ENCODE measurements around the gene MZT2B.
"Not testable (repeated sequence)": the region's sequence is repeated elsewhere in the genome, so short reads cannot be mapped to it uniquely, and the experiment has no call there.

The MZT2B gene

GRCh38 chr2:130169163-130169562, 12.9 kb upstream of the MZT2B start:
- FAIRE-seq; DNase-seq (ENCODE audit: extremely low spot score, insufficient read length, low read depth): not testable (repeated sequence)

- FAIRE-seq (no peak), DNase-seq (ENCODE audit: extremely low spot score, insufficient read length, low read depth) (no peak)
Measured at GRCh38 chr2:130169896-130170295, 12.2 kb upstream of the MZT2B start.

- DNase-seq (ENCODE audit: extremely low spot score, insufficient read length, low read depth), result not testable (repeated sequence)
- peak; percentile 26 for FAIRE-seq
Measured at GRCh38 chr2:130174866-130175265, 7.2 kb upstream of the MZT2B start.

DNA sequence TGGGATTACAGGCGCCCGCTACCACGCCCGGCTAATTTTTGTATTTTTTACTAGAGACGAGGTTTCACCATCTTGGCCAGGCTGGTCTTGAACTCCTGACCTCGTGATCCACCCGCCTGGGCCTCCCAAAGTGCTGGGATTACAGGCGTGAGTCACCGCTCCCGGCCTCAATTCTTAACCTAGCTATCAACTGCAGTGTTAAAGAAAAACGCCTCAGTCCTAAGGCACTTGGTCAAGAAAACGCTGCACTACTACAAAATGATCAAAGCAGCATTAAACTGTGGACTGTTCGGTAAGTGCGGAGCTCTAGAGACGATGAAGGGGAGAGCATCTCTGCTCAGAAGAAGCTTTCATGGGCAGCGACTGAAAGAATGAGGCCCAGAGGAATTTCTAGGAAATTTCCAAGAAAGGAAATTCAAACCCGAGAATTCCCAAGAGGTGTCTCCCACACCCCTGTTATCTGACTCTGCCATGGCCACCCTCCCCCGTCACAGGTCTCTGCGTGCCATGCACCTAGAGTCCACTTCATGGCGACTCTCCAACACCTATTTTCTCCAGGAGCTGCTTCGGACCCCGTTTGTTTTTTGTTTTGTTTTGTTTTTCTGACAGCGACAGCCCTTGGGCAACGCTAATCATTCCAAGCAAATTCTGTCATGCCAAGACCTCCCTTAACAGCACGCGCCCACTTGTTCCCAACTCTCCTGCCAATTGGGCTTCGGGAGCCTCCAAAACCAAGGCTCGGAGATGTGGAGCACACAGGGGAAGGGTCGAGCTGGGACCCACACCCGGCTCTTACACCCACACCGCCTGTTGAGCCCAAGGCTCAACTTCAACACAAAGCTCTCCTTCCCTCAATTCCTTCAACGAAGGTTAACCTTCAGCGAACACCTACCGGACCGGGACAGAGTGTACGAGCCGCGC, 1.4 kb upstream of the MZT2B start:
- not testable (repeated sequence) for DNase-seq (ENCODE audit: extremely low spot score, insufficient read length, low read depth); FAIRE-seq

DNA sequence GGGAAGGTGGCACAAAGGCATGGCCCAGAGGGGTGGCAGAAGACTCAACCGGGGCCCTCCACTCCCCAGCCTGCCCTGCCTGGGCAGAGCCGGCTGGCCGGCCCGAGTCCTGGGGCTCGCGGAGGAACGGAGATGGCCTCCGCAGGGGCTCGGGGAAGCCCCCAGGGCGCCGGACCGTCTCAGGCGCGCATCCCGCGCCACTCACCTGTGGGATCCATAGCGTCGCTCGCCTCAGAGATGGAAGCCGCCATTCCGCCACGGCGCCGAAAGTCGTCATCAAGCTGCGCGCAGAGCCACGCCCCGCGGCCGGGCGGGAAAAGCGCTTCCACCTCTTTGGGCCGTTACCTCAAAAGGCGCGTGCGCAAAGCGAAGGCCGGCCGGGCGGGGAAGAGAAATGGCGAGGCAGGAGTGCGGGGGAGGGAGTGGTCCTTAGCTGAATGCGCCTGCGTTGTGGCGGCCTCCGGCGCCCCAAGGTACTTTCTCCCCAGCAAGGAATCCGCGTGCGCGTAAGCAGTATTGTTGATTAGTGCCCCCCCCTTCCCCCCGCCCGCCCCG, 660 bp upstream of the MZT2B start, which contains the start of gene SMPD4:
Gene SMPD4 (minus strand): TSS at position 278 of the 555 bp plus-strand sequence. CDS start 5,010 bp downstream, outside the sequence.
- peak; percentile 94 for FAIRE-seq
- peak; percentile 71 for DNase-seq (ENCODE audit: extremely low spot score, insufficient read length, low read depth)

- FAIRE-seq, result peak; percentile 71
- DNase-seq (ENCODE audit: extremely low spot score, insufficient read length, low read depth), result not testable (repeated sequence)
Measured at GRCh38 chr2:130182826-130183511, 907 bp downstream of the MZT2B start.

DNA sequence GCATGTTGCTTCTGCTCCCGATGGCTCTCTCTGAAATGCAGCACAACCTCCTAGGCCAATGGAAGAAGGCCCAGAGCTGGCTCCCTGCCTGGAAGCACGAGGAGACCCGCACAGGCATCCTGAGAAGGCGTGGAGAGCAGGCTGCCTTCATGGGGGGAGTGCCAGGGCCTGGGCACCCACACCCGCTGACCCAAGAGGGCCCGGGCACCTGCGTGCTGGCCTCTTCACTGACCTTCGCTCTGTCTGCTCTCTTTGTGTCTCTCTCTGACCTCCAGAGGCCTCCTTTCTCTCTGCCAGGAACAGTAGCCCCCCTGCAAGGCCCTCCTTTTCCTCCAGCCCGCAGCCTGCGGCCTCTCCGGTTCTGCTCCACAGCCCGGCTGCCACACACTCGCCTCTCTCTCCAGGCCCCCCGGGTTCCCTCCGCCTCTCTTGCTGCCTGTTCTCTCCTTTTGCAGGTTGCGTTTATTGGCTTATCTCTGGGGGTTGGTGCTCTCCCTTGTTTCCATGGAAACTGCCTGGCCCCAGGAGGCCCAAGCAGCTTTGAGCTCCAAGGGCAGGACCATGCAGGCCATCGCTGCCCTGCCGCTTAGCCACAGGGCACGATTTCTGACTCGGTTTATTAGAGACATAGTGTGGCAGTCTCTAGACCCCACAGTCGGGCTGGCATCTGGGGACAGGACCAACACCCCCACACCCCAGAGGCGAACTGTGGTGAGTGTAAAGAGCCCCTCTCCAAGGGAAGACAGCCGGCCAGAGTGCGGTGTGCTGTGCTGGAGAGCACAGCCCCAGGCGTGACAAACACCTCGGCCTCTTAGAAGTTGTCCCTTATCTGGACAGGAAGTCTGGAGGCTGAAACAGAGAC, 1.7 kb downstream of the MZT2B start:
- no peak for DNase-seq (ENCODE audit: extremely low spot score, insufficient read length, low read depth)
- FAIRE-seq, result no peak

GRCh38 chr2:130185436-130185835, 3.4 kb downstream of the MZT2B start:
- no peak for FAIRE-seq

GRCh38 chr2:130185896-130186295, 3.8 kb downstream of the MZT2B start:
- no peak for DNase-seq (ENCODE audit: extremely low spot score, insufficient read length, low read depth)
- FAIRE-seq, result no peak

More at GRCh38 chr2:130185436-130185835, 3.4 kb downstream of the MZT2B start:
- DNase-seq (ENCODE audit: extremely low spot score, insufficient read length, low read depth), result no peak

- DNase-seq (ENCODE audit: extremely low spot score, insufficient read length, low read depth), result no peak
- no peak for FAIRE-seq
Measured at GRCh38 chr2:130186391-130186790, 4.3 kb downstream of the MZT2B start.

DNA sequence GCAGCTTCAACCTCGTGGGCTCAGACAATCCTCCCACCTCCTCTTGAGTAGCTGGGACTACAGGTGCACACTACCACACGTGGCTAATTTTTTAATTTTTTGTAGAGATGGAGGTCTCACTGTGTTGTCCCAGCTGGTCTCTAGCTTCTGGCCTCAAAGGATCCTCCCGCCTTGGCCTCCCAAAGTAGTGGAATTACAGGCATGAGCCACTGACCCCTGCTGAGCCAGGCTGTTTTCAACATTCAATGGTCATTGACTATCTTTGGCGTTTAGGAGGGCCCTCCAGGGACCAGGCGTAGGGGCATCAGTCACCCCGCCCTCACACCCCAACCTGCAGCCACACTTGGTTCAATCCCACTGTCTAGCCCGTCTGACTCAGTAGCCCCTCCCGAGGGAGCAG, 5.2 kb downstream of the MZT2B start:
- no peak for DNase-seq (ENCODE audit: extremely low spot score, insufficient read length, low read depth)
- no peak for FAIRE-seq

DNA sequence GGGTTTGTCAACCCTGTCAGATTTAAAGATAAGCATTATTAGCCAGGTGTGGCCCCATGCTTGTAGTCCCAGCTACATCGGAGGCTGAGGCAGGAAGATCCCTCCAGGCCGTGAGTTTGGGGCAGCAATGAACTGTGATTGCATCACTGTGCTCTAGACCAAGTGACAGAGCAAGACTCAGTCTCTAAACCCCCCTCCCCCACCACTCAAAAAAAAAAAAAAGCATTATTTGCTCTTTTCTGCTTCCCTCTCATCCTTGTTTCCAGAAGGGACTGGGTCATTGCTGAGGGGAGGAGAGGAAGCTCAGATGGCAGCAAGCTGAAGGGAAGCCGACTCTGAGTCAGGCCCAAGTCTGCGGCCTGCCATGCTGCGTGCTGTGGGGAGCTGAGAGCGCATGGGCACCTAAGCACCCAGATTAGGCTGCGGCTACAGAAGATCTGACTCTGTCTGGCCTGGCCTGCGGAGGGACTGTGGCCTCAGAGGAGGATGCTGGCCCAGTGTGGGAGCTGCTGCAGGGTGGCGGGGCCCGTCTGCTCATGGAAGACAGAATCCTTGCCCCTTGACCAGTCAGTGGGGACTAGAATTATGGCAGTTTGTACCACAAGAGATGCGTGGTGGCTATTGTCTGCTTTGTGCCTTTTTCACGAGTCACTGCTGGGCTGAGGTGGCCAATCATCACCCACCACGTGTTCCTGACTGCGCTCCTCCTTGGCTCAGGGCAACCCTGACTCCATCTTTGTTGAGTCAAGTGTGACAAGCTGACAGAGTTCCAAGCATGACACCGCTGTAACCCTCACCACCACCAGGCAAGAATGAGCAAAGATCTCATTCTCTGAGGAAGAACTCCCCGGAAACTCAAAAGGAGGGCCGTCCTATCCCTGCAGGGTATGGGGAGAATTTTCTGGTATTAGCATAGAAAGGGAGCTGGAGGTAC, 6.1 kb downstream of the MZT2B start:
- DNase-seq (ENCODE audit: extremely low spot score, insufficient read length, low read depth), result not testable (repeated sequence)
- FAIRE-seq, result peak; percentile 26

- not testable (repeated sequence) for FAIRE-seq; DNase-seq (ENCODE audit: extremely low spot score, insufficient read length, low read depth)
Measured at GRCh38 chr2:130188958-130189357, 6.9 kb downstream of the MZT2B start.

GRCh38 chr2:130190237-130190636, 8.2 kb downstream of the MZT2B start:
- DNase-seq (ENCODE audit: extremely low spot score, insufficient read length, low read depth), result no peak
- no peak for FAIRE-seq

GRCh38 chr2:130191319-130191718, 9.3 kb downstream of the MZT2B start:
- DNase-seq (ENCODE audit: extremely low spot score, insufficient read length, low read depth); FAIRE-seq: not testable (repeated sequence)

DNA sequence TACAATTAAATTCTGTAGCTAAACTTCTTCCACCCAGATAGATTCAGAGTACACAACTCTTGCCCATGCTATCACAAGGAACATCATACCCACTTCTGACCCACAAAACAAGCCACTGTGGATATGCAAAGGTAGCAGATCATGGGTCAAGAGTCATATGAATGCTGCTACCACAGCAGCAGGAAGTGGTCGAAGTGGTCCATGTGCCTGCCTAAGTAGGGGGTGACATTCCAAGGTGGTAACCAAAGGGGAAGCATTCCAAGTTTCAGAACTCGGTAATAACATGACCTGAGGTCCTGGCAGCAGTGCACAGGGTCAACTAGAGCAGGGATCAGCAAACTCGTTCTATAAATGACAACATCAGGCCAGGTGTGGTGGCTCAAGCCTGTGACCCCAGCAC, 10.4 kb downstream of the MZT2B start:
- not testable (repeated sequence) for DNase-seq (ENCODE audit: extremely low spot score, insufficient read length, low read depth); FAIRE-seq

DNA sequence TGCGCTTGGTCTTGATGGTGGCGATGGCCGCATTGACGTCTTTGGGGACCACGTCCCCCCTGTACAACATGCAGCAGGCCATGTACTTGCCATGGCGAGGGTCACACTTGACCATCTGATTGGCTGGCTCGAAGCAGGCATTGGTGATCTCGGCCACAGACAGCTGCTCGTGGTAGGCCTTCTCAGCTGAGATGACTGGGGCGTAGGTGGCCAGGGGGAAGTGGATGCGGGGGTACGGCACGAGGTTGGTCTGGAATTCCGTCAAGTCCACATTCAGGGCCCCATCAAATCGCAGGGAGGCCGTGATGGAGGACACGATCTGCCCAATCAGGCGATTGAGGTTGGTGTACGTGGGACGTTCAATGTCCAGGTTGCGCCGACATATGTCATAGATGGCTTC, 11.8 kb downstream of the MZT2B start:
- not testable (repeated sequence) for FAIRE-seq; DNase-seq (ENCODE audit: extremely low spot score, insufficient read length, low read depth)

DNA sequence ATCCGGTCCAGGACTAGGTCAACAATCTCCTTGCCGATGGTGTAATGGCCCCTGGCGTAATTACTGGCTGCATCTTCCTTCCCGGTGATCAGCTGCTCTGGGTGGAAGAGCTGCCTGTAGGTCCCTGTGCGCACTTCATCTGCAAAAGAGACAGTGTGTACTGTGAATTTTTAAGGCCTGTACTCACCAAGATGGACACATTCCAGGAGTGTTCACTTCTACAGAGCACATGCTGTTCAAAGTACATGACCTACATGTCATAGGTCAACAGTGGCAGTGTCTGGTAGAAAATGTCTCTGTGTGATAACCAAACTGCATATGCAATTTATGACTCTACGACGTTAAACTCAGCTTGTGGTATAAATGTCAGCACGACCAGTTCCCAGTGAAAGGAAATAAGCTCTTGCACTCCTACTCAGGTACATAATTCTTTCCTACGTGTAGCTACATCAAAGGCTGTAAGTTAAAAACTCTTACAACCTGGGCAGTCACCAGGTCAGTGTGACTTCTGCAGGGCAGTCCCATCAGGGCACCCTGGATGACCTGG, 13.1 kb downstream of the MZT2B start:
- not testable (repeated sequence) for FAIRE-seq; DNase-seq (ENCODE audit: extremely low spot score, insufficient read length, low read depth)
